Activated CD8-positive, alpha-beta memory T cell treated with anti-CD3 and anti-CD28 coated beads, Interleukin-2, amount 50 U/mL, for 4 hours (primary cell): ENCODE data around the gene DYNC1LI1.

Experiments
- DNase-seq: peaks from one replicate; pipeline ENCODE4 v3.0.0-alpha.2; 2020

The DYNC1LI1 gene

DNA sequence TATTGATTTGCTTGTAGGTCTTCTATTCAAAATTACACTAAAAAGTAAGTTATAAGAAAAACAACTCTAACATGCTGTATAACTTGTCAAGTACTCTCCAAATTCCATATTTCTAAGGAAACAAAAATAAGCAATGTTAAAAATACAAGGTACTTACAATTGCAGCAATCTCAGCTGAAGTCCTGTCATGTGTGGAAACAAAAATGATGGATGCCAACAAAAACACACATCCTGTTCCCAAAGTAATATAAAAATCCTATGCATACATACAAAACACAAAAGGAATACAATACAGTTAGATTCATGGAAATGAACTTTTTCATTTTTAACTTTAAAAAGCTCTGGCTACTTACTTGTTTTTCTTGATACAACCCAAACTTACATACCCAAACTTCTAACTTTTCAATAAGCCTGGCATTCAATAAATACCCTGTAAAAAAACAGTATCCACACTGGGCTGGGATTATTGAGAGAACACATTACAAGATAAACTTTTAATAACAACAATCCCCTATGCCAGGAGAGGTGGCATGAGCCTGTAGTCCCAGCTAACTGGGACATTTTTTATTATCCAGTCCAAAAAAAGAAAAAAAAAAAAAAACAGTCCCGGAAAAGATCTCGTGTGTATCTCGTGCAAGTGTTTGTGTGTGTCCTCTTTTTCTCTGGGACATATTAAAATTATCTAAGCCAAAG, 82.7 kb downstream of the DYNC1LI1 start:
- DNase-seq = no peak

DNA sequence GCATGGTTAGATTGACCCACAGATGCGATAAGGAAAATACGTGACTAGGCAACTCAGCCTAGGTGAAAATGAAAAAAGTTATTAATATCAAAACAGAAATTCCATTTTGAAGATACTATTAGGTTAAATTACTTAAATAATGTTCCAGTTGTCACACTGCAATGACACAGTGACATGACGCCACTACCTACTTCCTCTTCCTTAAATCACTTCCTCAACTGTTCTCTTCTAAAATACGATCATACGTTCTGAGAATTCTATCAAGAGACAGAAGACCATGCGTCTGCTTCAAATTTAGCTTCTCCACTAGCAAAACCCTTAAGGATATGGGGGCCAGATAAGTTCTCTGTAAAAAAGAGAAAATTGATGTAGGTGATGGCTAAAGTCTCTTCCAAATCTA, 86.2 kb downstream of the DYNC1LI1 start:
- no peak for DNase-seq

DNA sequence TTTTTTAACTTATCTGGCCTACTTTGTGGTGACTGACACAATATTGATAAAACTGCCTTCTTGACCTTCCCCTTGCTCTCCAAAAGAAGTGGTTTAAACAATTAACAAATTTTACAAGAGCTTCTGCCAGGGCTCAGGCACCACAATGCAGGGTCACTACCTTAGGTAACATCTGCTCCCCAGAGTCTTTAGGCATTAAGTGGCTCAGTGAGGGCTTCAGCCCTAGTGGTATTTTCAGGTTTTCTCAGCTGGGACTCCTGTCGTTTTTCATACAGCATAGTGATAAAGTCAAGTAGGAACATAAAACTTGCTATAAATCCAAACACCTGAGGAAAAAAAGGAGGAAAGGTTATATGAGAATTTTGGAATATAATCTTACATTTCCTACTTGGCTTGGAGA, 86.9 kb downstream of the DYNC1LI1 start:
- no peak for DNase-seq

DNA sequence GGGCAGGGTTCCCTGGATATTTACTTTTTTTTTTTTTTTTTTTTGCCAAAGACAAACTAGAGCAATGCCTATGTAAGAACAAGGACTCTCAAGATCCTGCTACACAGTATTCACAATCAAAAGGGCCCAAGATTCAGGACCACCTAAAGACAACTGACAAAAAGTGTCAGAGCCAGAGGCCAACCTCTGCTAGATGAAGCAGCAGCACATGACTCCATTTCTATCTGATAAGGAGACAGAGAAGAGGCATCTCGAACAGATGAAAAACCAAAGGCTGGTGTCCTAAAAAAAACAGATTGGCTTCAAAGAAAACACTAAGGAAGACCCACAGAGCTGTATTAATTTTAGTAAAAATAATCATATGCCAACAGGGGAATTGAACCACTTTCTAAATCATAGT, 88.0 kb downstream of the DYNC1LI1 start:
- DNase-seq = no peak

- DNase-seq = no peak
Observed at GRCh38 chr3:32481791-32482631, 88.6 kb downstream of the DYNC1LI1 start.

GRCh38 chr3:32480604-32481003, 90.1 kb downstream of the DYNC1LI1 start:
- DNase-seq = no peak
